ENCODE data around the gene MGAT5. TPM values are rescaled to one million over a fixed set of nuclear protein-coding genes. Genes with fewer than 3 reads are reported as not detected.
A peak's percentile ranks its signal among the peaks of the same experiment; 100 is the strongest.

Gene MGAT5
- total RNA-seq, 3 donors from 2014 or later (not counting 1 experiment from before 2014, with no cell fraction given), result 39.7 to 58.2 (median 57.0) TPM

- Histone ChIP-seq H3K36me3 (ENCODE audit: control insufficient read depth, insufficient read depth, low read length) (peaks cover 1% of the 10 kb centered on the region), H3K9me3 (ENCODE audit: control insufficient read depth, insufficient read depth, low read length) (no peaks in the 10 kb centered on the region), H3K27ac (ENCODE audit: low read length) (no peak overlapping the region), H3K4me3 (ENCODE audit: low read length) (no peak overlapping the region), H3K27me3 (ENCODE audit: control insufficient read depth, insufficient read depth, low read length) (no peaks in the 10 kb centered on the region), H3K4me1 (ENCODE audit: control insufficient read depth, insufficient read depth, low read length) (peaks cover 18% of the 10 kb centered on the region)
- no peaks in the 10 kb centered on the region for H3K27me3 Mint-ChIP-seq (ENCODE audit: low read depth in 2 of 2)
- peaks cover 74 to 78% of the 10 kb centered on the region in 2 donors for H3K4me1 Mint-ChIP-seq
- WGBS (ENCODE audit: insufficient coverage), result no CpG with 5 or more reads among the region's 1 CpG
- ATAC-seq, result peak; percentile 49 to 76 (median 69)
- no peak for TF ChIP-seq CTCF (IDR thresholded peaks at IDR 0.05)
- no peaks in the 10 kb centered on the region for H3K36me3 Mint-ChIP-seq
- intact Hi-C loops (cut with micrococcal nuclease), result no loop called here
- peak overlapping the region; percentile 11 to 57 for H3K27ac Mint-ChIP-seq
- peak in 1 of 2 donors; percentile 49 for DNase-seq
- no peak overlapping the region for H3K4me3 Mint-ChIP-seq
- H3K9me3 Mint-ChIP-seq, result no peaks in the 10 kb centered on the region
Measured at GRCh38 chr2:134324947-134325346, 71.1 kb downstream of the MGAT5 start.

- H3K4me3 ChIP-seq (ENCODE audit: low read length), result no peak overlapping the region
- Mint-ChIP-seq H3K36me3 (no peaks in the 10 kb centered on the region), H3K27me3 (ENCODE audit: low read depth in 2 of 2) (no peaks in the 10 kb centered on the region), H3K4me3 (peak overlapping the region; percentile 30), H3K9me3 (no peaks in the 10 kb centered on the region), H3K4me1 (peaks cover 68 to 70% of the 10 kb centered on the region in 2 donors), H3K27ac (peak overlapping the region; percentile 11 to 57)
- no peak overlapping the region for H3K27ac ChIP-seq (ENCODE audit: low read length)
- H3K4me1 ChIP-seq (ENCODE audit: control insufficient read depth, insufficient read depth, low read length), result peaks cover 13% of the 10 kb centered on the region
- ATAC-seq (no peak), DNase-seq (no peak)
- WGBS (ENCODE audit: insufficient coverage), result 88% methylated on average over 1 of the region's 1 CpG
- no peaks in the 10 kb centered on the region for H3K36me3 ChIP-seq (ENCODE audit: control insufficient read depth, insufficient read depth, low read length)
- TF ChIP-seq CTCF (IDR thresholded peaks at IDR 0.05), result no peak
- H3K27me3 ChIP-seq (ENCODE audit: control insufficient read depth, insufficient read depth, low read length), result no peaks in the 10 kb centered on the region
- intact Hi-C loops (cut with micrococcal nuclease), result no loop called here
- no peaks in the 10 kb centered on the region for H3K9me3 ChIP-seq (ENCODE audit: control insufficient read depth, insufficient read depth, low read length)
Measured at GRCh38 chr2:134325696-134326095, 71.8 kb downstream of the MGAT5 start.

- peaks cover 51 to 53% of the 10 kb centered on the region in 2 donors for H3K4me1 Mint-ChIP-seq
- 100% methylated on average over 2 of the region's 2 CpGs for WGBS (ENCODE audit: insufficient coverage)
- no peak overlapping the region for H3K27ac Mint-ChIP-seq
- no peak for DNase-seq
- H3K9me3 Mint-ChIP-seq, result peaks cover 0 to 4% of the 10 kb centered on the region in 2 donors
- H3K4me3 Mint-ChIP-seq, result no peak overlapping the region
- no peaks in the 10 kb centered on the region for H3K9me3 ChIP-seq (ENCODE audit: control insufficient read depth, insufficient read depth, low read length)
- H3K4me1 ChIP-seq (ENCODE audit: control insufficient read depth, insufficient read depth, low read length), result peaks cover 5% of the 10 kb centered on the region
- intact Hi-C loops (cut with micrococcal nuclease), result no loop called here
- no peak overlapping the region for H3K27ac ChIP-seq (ENCODE audit: low read length)
- no peaks in the 10 kb centered on the region for H3K36me3 ChIP-seq (ENCODE audit: control insufficient read depth, insufficient read depth, low read length)
- H3K36me3 Mint-ChIP-seq, result no peaks in the 10 kb centered on the region
- no peaks in the 10 kb centered on the region for H3K27me3 ChIP-seq (ENCODE audit: control insufficient read depth, insufficient read depth, low read length)
- no peak for TF ChIP-seq CTCF (IDR thresholded peaks at IDR 0.05)
- no peak for ATAC-seq
- no peaks in the 10 kb centered on the region for H3K27me3 Mint-ChIP-seq (ENCODE audit: low read depth in 2 of 2)
- no peak overlapping the region for H3K4me3 ChIP-seq (ENCODE audit: low read length)
Measured at GRCh38 chr2:134327367-134327766, 73.5 kb downstream of the MGAT5 start.

- no peaks in the 10 kb centered on the region for H3K27me3 Mint-ChIP-seq (ENCODE audit: low read depth in 2 of 2)
- H3K4me1 ChIP-seq (ENCODE audit: control insufficient read depth, insufficient read depth, low read length), result peaks cover 3% of the 10 kb centered on the region
- no peaks in the 10 kb centered on the region for H3K36me3 ChIP-seq (ENCODE audit: control insufficient read depth, insufficient read depth, low read length)
- 99% methylated on average over 3 of the region's 3 CpGs for WGBS (ENCODE audit: insufficient coverage)
- H3K4me3 ChIP-seq (ENCODE audit: low read length), result no peak overlapping the region
- no peaks in the 10 kb centered on the region for H3K9me3 ChIP-seq (ENCODE audit: control insufficient read depth, insufficient read depth, low read length)
- no peak overlapping the region for H3K27ac Mint-ChIP-seq
- ATAC-seq (no peak), DNase-seq (no peak)
- H3K27ac ChIP-seq (ENCODE audit: low read length), result no peak overlapping the region
- no peaks in the 10 kb centered on the region for H3K36me3 Mint-ChIP-seq
- H3K9me3 Mint-ChIP-seq, result peaks cover 0 to 4% of the 10 kb centered on the region in 2 donors
- H3K4me1 Mint-ChIP-seq, result peaks cover 16 to 22% of the 10 kb centered on the region in 2 donors
- no peak for TF ChIP-seq CTCF (IDR thresholded peaks at IDR 0.05)
- H3K27me3 ChIP-seq (ENCODE audit: control insufficient read depth, insufficient read depth, low read length), result no peaks in the 10 kb centered on the region
- intact Hi-C loops (cut with micrococcal nuclease), result no loop called here
- H3K4me3 Mint-ChIP-seq, result no peak overlapping the region
Measured at GRCh38 chr2:134331081-134331480, 77.2 kb downstream of the MGAT5 start.
